Fibroblast of skin of right biceps (primary cell): ENCODE data around the gene CCL19.

Experiments used
- DNase-seq: peaks from one replicate; pipeline ENCODE4 v3.0.0-alpha.2; 2013

The CCL19 gene

DNA sequence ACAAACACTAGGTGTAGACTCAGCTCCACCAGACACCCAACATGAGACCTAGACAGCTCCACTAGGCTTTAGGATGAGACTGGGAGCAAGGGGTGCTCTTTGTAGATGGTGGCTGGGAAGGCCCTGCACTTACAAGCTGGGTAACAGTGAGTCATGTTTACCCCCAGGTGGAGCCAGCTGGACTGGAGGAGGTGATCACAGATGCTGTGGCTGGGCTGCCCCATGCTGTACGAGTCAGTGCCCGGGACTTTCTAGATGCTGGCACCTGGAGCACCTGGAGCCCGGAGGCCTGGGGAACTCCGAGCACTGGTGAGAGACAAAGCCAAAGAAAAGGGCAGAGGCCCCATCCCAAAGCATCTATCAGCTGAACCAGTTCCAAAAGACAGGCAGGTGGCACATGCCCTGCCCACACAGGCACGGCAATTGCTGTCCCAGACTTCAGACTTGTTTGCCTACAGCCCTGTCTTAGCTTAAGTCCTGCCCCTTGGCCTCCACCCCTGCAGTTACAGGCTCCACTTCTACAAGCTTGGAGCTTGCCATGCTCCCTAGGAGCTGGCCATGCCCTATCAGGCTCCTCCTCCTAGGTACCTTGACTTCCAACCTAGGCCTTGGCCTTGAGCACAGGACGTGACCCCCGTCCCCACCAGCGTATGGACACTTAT is 31.4 kb downstream of the CCL19 start:
- no peak for DNase-seq

DNA sequence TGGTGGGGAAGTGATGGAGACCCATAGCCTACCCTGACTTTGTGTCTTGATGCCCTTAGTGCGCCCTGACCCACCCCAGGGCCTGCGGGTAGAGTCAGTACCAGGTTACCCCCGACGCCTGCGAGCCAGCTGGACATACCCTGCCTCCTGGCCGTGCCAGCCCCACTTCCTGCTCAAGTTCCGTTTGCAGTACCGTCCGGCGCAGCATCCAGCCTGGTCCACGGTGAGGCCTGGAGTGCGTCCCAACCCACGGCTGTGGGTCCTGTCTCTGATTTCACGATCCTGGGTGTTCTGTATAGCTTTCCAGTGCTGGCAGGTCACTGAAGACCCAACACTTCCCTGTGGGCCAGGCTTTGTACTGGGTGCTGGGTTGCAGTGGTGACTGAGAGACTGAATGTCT is 32.6 kb downstream of the CCL19 start:
- DNase-seq: no peak

DNA sequence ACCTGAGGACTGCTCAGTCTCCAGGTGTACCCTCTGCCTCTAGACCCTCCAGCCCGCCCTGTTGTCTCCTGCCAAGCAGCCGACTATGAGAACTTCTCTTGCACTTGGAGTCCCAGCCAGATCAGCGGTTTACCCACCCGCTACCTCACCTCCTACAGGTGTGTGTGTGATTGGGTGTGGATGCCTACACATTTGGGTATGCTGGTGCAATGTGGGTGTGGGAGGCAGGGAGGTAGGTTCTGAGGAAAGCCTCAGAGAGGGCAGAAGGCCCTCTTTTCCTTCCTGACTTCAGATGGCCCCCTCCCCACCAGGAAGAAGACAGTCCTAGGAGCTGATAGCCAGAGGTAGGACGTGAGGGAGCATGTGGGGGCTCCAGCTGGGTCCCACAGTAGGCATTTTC is 34.1 kb downstream of the CCL19 start:
- no peak for DNase-seq

DNA sequence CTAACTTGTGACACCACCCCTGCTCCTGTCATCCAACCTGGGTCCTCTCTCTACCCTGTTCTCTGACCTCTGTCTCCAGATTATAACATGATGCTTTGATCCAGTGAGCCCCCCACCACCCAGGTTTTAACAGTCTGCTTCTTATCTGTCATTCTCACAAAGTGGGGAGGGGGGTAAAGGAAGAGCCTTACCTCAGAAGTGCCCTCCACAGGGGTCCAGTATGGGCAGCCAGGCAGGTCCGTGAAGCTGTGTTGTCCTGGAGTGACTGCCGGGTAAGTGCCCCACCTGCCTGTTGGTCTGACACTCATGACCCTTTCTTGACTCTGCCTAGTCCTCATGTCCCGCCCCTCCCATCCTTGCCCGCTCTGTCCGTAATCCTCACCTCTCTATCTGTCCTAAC is 35.7 kb downstream of the CCL19 start:
- DNase-seq: no peak

DNA sequence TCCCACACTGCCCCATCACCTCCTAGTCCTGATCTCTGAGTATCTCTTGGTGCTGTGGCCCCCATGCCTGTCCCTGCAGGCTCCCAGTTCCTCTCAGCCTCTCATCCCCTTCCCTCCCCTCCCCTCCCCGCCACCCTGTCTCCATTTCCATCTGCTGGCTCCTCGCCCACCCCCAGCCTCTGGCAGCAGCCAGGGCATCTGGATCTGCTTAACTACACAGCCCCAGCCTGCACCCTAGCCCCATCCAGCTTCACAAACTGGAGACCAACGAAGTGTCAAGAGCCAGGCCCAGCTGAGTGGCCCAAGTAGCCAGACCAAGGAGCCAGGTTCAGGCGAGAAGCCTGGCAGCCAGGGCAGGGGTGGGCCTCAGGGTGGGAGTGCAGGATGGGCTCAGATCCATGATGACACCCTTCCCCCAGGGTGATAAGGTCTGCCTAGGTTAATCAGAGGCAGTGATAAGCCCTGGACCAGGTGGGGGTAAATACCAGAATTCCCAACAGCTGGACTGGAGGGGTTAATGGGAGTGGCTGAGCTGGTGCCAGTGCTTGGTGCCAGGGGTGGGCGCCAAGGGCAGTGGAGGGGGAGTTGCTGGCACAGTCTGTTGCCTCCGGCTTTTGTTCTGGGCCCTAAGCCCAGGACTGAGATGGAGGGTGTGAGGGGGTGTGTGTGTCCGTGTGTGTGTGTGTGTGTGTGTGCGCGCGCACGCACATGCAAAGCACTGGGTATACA is 36.6 kb downstream of the CCL19 start:
- peak; percentile 87 for DNase-seq

DNA sequence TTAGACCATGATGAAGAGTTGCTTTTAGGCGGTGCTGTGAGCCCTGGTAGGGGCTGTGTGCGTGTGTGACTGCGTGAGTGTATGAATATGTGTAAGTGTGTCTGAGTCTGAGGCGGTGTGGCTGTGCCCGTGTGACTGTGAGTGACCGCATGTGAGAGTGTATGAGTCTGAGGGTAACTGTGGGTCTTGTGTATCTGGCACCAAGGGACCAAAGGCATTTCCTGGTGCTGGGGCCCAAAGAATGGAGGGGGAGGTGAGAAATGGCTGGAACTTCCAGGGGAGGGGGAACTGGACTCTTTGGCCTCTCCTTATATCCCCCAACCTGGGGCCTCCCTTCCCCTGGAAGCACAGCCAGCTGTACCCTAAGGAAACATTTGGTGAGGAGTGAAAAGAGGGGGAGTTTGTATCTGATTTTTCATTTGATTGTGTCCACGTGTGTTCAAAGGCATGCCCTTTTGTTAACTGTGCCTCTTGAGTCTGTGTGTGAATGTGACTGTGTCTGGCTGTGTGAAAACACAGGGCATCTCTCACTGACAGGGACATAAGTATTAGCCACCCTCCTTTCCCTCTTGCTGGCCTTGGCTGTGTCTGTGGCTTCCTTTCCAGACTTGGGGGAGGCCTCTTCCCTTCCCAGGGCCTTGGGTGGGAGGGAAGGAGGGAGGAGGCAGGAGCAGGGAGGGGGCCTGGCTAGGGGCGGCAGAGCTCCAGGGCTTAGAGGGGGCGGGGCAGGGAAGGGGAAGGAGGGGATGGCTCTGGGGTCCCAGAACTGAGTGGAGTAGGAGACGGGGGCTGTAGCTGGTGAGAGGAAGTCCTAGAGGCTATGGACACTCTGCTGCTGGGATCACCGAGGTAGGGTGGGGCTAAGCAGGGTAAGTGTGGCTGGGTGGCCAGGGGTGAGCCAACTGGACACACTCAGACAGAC is 37.7 kb downstream of the CCL19 start:
- DNase-seq: peak; percentile 79

DNA sequence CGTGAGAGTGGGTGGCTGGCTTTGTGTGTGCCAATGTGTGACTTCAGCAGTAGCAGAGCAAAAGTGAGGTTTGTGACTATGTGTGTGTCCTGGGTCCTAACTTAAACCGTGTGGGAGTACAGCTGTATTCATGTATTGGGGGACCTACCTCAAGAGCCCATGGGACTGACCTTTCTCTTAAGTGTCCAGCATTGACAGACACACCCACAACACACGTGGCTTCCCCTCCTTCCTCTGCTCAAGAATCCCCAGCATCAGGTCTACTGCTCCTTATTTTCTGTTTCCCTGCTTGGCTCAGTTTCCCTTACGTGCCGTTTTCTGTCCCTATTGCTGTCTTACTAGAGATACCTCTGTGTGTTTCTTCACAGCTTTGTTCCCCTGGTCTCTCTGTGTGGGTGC is 38.5 kb downstream of the CCL19 start:
- DNase-seq: no peak

DNA sequence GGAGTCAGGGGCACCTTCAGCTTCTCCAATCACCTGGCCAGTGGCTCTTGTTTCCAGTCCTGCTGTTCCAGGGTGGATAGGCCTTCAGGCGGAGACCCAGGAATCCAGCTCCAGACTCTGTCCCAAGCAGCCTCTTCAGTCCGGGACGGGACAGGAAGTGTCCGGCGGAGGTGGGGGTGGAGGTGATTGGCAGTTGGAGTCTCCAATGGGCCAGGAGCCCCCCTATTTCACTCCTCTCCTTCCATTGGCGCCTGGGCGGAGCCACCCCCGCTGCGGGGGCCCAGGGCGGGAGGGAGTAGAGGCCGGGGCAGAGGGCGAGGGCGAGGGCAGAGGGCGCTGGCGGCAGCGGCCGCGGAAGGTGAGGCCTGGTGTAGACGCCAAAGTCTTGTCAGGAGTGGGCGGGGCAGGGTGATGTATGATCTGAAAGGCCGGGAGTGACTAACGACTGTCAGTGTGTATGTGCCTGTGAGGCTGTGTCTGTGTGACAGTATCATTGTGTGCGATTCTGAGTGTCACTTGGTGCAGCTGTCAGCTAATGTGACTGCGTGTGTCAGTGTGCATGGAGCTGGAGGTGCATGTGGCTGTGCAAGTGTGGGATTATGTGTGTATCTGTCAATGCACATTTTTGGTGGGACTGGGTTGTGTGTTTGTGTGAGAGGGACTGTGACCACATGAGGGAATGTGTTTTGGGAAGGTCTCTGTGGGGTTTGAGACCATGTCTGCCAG is 39.0 kb downstream of the CCL19 start, which contains the start of gene IL11RA:
Gene IL11RA (plus strand): TSS at position 310 of the 726 bp plus-strand sequence. CDS start 3,033 bp downstream, outside the sequence.
- peak; percentile 85 for DNase-seq

DNA sequence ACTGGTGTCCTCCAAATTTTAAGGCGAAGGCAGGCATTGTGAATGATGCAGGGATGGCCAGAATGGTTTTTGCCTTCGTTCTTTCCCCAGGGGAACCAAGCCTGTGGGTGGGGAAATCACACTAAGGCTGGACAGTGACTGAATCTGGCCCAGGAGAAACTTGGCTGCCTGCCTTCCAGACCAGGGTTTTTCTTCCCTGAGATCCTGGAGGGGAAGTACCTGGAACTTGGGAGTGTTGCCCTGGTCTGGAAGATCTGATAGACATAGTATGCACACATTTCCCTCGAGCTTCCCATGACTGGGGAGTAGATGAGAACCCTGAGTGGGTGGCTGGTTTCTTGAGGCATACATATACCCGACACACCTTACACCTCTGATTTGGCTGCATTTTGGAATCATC is 39.8 kb downstream of the CCL19 start:
- no peak for DNase-seq

DNA sequence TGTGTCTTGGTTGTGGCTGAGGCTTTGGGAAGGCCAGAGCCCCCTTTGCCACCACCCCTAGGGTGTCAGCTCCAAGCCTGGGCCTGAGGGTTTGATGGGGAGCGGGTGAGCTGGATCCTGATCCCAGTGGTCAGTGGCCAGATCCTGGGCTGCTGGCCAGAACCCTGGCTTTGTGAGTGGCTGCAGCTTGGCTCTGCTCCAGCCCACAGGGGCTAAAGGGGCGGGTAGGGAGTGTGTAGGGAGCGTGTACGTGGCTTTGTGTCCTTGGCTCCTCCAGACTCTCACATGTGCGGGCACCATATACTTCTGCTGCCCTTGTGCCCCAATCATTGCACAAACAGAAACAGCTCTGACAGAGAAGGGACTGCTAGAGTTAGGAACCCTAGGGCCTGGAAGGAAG is 40.3 kb downstream of the CCL19 start:
- no peak for DNase-seq

DNA sequence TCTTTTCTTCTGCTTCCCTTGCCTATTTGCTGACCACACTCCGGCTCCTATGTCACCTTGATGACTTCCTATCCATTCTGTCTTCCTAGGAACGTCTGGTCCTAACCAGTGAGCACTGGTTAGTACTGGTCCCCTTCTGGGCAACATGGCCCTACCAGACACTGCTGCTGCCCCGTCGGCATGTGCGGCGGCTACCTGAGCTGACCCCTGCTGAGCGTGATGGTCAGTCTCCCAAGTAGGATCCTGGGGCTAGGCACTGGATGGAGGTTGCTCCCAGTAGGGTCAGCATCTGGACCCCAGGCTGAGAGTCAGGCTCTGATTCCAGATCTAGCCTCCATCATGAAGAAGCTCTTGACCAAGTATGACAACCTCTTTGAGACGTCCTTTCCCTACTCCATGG is 42.4 kb downstream of the CCL19 start:
- DNase-seq: no peak

DNA sequence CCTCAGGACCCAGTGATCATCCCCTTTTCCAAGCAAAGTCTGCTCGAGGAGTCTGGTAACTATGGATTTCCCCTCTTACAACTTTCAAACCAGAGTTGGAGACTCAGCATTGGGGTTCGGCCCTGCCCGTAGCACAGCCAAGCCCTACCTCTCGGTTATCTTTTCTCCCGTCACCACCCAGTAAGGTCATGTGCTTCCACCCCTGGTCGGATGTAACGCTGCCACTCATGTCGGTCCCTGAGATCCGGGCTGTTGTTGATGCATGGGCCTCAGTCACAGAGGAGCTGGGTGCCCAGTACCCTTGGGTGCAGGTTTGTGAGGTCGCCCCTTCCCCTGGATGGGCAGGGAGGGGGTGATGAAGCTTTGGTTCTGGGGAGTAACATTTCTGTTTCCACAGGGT is 43.4 kb downstream of the CCL19 start:
- DNase-seq: no peak

DNA sequence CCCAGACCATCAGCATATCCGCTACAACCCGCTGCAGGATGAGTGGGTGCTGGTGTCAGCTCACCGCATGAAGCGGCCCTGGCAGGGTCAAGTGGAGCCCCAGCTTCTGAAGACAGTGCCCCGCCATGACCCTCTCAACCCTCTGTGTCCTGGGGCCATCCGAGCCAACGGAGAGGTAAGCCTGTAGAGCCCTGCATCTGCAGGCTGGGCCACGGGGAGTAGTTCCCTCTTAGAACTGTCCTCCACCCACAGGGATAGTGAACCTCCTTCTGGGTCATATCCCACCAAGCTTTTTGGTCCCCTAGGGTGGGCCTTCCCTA is 44.0 kb downstream of the CCL19 start:
- DNase-seq: no peak

DNA sequence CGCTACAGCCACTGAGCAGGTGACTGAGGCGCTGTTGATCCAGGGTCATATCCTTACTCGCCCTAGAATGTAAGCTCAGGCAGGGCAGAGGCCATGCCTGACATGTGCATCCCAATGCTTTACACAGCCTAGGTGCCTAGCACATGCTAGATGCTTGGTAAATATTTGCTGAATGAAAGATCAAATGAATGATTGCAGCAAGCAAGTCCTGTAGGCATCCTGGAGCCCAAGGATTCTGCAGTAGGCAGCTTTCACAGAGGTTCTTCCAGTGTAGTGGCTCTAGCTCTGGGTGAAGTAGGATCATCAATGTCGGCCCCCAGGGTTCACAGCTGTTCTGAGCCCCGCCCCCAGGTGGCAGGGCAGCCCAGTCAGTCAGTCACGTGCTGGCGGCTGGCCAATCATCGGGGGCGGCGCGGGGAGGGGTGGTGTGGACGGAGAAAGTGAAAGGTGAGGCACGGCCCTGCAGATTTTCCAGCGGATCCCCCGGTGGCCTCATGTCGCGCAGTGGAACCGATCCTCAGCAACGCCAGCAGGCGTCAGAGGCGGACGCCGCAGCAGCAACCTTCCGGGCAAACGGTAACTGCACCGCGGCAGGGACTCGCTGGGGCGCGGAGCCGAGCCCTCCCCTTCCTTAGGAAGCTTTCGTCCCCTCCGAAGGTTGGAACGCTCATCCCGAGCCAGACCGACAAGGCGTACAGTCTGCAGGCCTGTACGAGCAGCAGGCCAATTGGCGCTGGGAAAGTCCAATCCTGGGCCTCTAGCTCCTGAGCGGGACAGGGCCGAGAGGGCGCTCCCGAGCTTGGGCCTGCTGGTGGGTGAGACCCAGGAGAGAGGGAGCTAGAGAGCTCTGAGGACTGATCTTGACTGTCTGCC is 44.6 kb downstream of the CCL19 start, which contains the start of gene GALT:
Gene GALT (plus strand): TSS at position 465 of the 873 bp plus-strand sequence. CDS start 30 bp downstream, at position 495.
- DNase-seq: peak; percentile 86

DNA sequence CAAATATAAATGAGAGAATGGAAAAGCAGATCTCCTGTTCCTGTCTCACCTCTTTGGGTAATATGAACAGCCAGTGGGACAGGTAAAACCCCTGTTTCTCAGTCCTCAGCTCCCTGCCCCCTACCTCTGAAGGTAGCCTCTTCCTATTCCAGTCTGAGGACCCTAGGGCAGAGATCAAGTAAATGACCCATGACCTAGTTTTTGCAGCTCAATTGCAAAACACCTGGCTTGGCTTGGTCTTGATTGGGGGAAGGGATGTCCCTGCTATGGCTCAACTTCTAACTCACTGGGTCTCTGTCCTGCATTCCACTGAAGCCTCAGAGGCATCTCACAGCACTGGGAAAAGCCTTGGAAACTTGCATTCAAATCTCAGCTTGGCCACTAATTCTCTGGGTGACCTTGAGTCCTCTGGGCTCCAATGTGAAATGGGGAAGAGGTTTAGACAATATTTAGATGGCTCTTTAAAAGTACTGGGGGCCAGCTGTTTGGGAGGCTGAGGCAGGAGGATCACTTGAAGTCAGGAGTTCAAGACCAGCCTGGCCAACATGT is 46.2 kb downstream of the CCL19 start:
- no peak for DNase-seq

DNA sequence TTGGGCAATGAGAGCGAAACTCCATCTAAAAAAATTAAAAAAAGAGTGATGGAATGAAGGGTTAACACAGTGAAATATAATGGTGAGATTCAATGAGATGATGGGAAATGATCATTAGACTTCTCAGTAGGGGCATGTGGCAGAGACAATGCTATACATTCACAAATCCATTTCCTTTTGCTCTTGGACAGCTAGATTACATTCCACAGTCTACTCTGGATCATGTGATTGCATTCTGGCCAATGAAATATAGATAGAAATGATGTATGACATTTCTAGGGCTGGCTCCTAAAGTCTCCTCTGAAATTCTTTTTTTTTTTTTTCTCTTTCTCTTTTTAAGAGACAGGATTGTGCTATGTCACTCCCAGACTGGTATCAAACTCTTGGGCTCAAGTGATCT is 48.4 kb downstream of the CCL19 start:
- DNase-seq: no peak
